Type B pancreatic cell (in vitro differentiated cells): ENCODE results near the gene MBTPS1. TPM values are rescaled to one million over a fixed set of nuclear protein-coding genes. Genes with fewer than 3 reads are reported as not detected.

ENCODE experiments used
- DNase-seq: peaks from one replicate; pipeline ENCODE4 v3.0.0; 2021; ENCODE audit warnings: mixed read lengths; ENCODE audit not compliant: unreplicated experiment; ENCODE audit errors: extremely low spot score
- H3K27ac Mint-ChIP-seq: 2 replicates; pipeline ENCODE4 v1.8.0; 2021; ENCODE audit warnings: mild to moderate bottlenecking, mixed read lengths
- H3K27me3 Mint-ChIP-seq: 2 replicates; pipeline ENCODE4 v1.8.0; 2021; ENCODE audit warnings: mixed read lengths
- H3K36me3 Mint-ChIP-seq: 2 replicates; pipeline ENCODE4 v1.8.0; 2021; ENCODE audit warnings: mixed read lengths
- H3K4me1 Mint-ChIP-seq: one replicate; pipeline ENCODE4 v1.8.0; 2021; ENCODE audit warnings: mixed read lengths; ENCODE audit not compliant: unreplicated experiment
- H3K4me3 Mint-ChIP-seq: 2 replicates; pipeline ENCODE4 v1.8.0; 2021; ENCODE audit warnings: mild to moderate bottlenecking, mixed read lengths
- H3K9me3 Mint-ChIP-seq: 2 replicates; pipeline ENCODE4 v1.8.0; 2021; ENCODE audit warnings: mixed read lengths
- CTCF ChIP-seq: fragments of 200-600 bp; sonication (generic); conservative IDR thresholded peaks from 2 replicates; pipeline ENCODE4 v1.5.0; 2021; ENCODE audit warnings: antibody characterized with exemption, mild to moderate bottlenecking
- total RNA-seq: library from RNA; stranded (reverse); gene quantifications from 2 replicates; pipeline ENCODE4 v1.2.1, GENCODE V29; 2021; ENCODE audit warnings: low replicate concordance

The MBTPS1 gene
- total RNA-seq, 1 donor from 2014 or later = 88.4 TPM

DNA sequence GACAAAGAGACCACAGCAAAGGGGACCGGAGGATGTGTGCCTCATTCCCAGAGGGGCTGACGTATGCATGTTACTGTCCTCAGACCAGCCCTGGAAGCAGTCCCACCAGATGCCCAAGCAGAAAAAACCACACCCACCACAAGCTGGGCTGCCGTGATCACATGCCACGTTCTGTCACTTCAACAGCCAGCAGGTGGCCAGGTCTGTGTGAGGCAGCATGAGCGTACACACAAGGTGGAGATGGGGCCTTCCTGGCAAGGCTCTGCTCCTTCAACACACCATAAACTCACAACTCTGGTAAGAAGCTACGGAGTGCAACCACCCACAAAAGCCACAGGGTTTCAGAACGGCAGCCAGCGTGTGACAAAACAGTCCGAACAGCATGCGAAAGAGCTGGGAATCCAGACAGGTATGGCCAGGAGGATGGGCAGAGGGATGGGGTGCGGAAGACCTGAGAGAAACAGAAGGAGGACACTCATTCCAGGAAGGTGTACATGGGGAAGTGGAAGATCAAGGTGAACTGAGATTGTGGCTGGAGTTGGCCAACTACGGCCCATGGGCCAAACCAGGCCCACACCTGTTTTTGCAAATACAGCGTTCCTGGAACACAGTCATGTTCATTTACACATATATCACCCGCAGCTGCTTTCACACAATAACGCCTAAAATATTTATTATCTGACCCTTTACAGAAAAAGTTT lies 27.9 kb downstream of the MBTPS1 start:
- Mint-ChIP-seq H3K9me3 (no peaks in the 10 kb centered on the region), H3K4me3 (no peak overlapping the region), H3K27me3 (no peaks in the 10 kb centered on the region), H3K27ac (no peak overlapping the region), H3K4me1 (no peaks in the 10 kb centered on the region), H3K36me3 (peaks cover 11% of the 10 kb centered on the region)
- no peak for DNase-seq
- no peak for TF ChIP-seq CTCF

DNA sequence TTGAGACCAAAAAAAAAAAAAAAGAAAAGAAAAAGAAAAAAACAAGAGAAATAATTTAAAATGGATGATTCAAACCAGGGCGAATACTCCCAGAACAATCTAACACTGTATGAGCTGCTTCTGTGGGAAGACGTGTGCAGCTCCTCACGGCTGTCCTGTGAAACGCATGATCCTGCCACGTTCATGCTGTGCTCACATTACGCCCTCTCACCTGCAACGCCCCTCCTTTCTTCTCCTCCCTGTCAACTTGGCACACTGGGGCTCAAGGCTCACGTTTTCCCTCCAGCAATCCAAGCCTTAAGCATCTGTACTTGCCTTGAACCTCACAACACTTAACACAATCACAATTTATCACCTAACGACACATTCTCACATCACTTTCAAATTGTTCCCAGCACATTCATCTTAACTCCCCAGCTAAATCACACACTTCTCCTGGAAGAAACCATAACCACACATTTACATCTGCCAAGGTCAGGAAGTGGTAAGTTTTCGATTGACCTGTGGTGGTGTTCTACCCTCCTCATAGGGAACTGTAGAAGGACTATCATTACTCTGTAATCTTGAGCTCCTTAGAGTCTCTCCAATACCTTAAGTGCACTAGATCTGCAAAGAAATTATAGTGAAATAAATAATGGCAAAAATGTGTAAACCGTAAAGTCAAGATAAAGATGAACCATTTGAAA lies 29.1 kb downstream of the MBTPS1 start:
- Mint-ChIP-seq H3K27ac (peak overlapping the region; percentile 1), H3K4me1 (no peaks in the 10 kb centered on the region), H3K4me3 (no peak overlapping the region), H3K27me3 (no peaks in the 10 kb centered on the region), H3K9me3 (no peaks in the 10 kb centered on the region), H3K36me3 (peaks cover 11% of the 10 kb centered on the region)
- no peak for DNase-seq
- TF ChIP-seq CTCF = no peak

GRCh38 chr16:84087001-84087400 lies 29.7 kb downstream of the MBTPS1 start:
- H3K9me3 Mint-ChIP-seq = no peaks in the 10 kb centered on the region
- H3K36me3 Mint-ChIP-seq = peaks cover 11% of the 10 kb centered on the region
- no peak overlapping the region for H3K27ac Mint-ChIP-seq
- TF ChIP-seq CTCF = no peak
- no peak overlapping the region for H3K4me3 Mint-ChIP-seq
- H3K4me1 Mint-ChIP-seq = no peaks in the 10 kb centered on the region
- H3K27me3 Mint-ChIP-seq = no peaks in the 10 kb centered on the region
- DNase-seq = no peak

DNA sequence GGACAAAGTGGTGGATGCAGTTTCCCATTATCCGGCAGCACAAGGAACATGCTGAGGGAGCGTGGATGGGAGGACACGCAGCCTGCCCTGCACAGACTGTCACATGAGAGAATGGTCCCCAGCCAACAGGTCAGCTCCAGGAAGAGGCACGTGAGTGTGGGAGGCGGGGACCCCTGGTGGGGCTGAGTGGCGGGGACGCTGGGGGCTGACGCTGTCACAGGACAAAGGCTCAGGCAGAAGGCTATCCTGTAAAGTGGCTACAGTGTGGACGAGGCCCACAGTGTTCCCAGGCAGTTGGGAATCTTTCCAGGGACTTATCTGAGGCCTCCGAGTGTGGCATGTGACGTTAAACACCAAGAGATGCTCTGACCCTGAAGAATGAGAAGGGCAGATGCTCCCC lies 30.4 kb downstream of the MBTPS1 start:
- Mint-ChIP-seq H3K27me3 (no peaks in the 10 kb centered on the region), H3K4me1 (no peaks in the 10 kb centered on the region), H3K4me3 (no peak overlapping the region), H3K36me3 (peaks cover 11% of the 10 kb centered on the region), H3K9me3 (no peaks in the 10 kb centered on the region), H3K27ac (no peak overlapping the region)
- no peak for TF ChIP-seq CTCF
- no peak for DNase-seq

GRCh38 chr16:84085773-84086172 lies 31.0 kb downstream of the MBTPS1 start:
- Mint-ChIP-seq H3K9me3 (no peaks in the 10 kb centered on the region), H3K4me1 (no peaks in the 10 kb centered on the region)

More at GRCh38 chr16:84085773-84086172, 31.0 kb downstream of the MBTPS1 start:
- Mint-ChIP-seq H3K4me3 (no peak overlapping the region), H3K27ac (no peak overlapping the region), H3K36me3 (peaks cover 13% of the 10 kb centered on the region), H3K27me3 (no peaks in the 10 kb centered on the region)
- DNase-seq = no peak
- TF ChIP-seq CTCF = no peak
